Common myeloid progenitor, CD34-positive (primary cell): ENCODE measurements around the gene SHMT2.

Experiments
- CTCF ChIA-PET: fragments of 350-600 bp; sonication (Branson Sonifier 250); formaldehyde crosslinking; loops from one replicate; lab custom pipeline; 2021; ENCODE audit warnings: antibody characterized with exemption; lab: Charles Lee
- POLR2A ChIA-PET: fragments of 350-600 bp; sonication (Branson Sonifier 250); formaldehyde crosslinking; loops from one replicate; lab custom pipeline; 2021; ENCODE audit warnings: antibody characterized with exemption; lab: Charles Lee
- DNase-seq, 3 donors: peaks; one replicate each; pipeline versions ENCODE4 v3.0.0 to v3.0.0-alpha.2; 2013
- H3K27ac ChIP-seq, 2 experiments: 1 replicate in 1 of 2; 2 replicates in 1 of 2; pipeline ENCODE4 v1.7.0; 2013; ENCODE audit warnings: inconsistent platforms in 2 of 2, low read length in 2 of 2, mild to moderate bottlenecking in 2 of 2, low read depth in 1 of 2, moderate library complexity in 1 of 2; ENCODE audit not compliant: severe bottlenecking in 2 of 2, insufficient read depth in 1 of 2, poor library complexity in 1 of 2
- H3K27me3 ChIP-seq, 5 experiments: replicated peaks in 2 of 5; 1 replicate in 3 of 5; 2 replicates in 2 of 5; pipeline versions ENCODE4 v1.6.1 to v1.7.0; 2013; ENCODE audit warnings: low read length in 4 of 5, mild to moderate bottlenecking in 2 of 5, moderate library complexity in 2 of 5, inconsistent platforms in 1 of 5; ENCODE audit not compliant: insufficient read depth in 5 of 5, control insufficient read depth in 4 of 5
- H3K36me3 ChIP-seq, 4 experiments: 1 replicate in 2 of 4; 2 replicates in 2 of 4; pipeline versions ENCODE4 v1.6.1 to v1.7.0; 2013; ENCODE audit warnings: low read length in 3 of 4, control low read depth in 1 of 4, mild to moderate bottlenecking in 1 of 4; ENCODE audit not compliant: control insufficient read depth in 4 of 4, insufficient read depth in 4 of 4
- H3K4me1 ChIP-seq, 4 experiments: 1 replicate in 3 of 4; 2 replicates in 1 of 4; pipeline versions ENCODE4 v1.6.1 to v1.7.1; 2013; ENCODE audit warnings: low read length in 3 of 4, mild to moderate bottlenecking in 3 of 4, control low read depth in 1 of 4, inconsistent platforms in 1 of 4, moderate library complexity in 1 of 4; ENCODE audit not compliant: control insufficient read depth in 4 of 4, insufficient read depth in 4 of 4; ENCODE audit errors: control extremely low read depth in 1 of 4
- H3K4me3 ChIP-seq, 7 experiments: 1 replicate in 4 of 7; 2 replicates in 3 of 7; pipeline versions ENCODE4 v1.5.1 to v1.7.0; 2013; ENCODE audit warnings: mild to moderate bottlenecking in 7 of 7, low read length in 6 of 7, moderate library complexity in 6 of 7, inconsistent platforms in 2 of 7, low read depth in 2 of 7, control low read depth in 1 of 7; ENCODE audit not compliant: insufficient read depth in 4 of 7, control insufficient read depth in 1 of 7; ENCODE audit errors: extremely low read depth in 1 of 7
- H3K9me3 ChIP-seq, 5 experiments: 1 replicate in 4 of 5; 2 replicates in 1 of 5; pipeline versions ENCODE4 v1.6.1 to v1.7.1; 2013; ENCODE audit warnings: low read length in 4 of 5, mild to moderate bottlenecking in 2 of 5, inconsistent platforms in 1 of 5, low read depth in 1 of 5, moderate library complexity in 1 of 5; ENCODE audit not compliant: control insufficient read depth in 4 of 5, insufficient read depth in 2 of 5; ENCODE audit errors: control extremely low read depth in 1 of 5
- WGBS: methylation state at CpG from one replicate; pipeline ENCODE4 v1.1.5; 2013; ENCODE audit not compliant: insufficient coverage; 5-methylcytosine and 5-hydroxymethylcytosine counted together

SHMT2 gene

GRCh38 chr12:57201631-57202030 lies 27.9 kb upstream of the SHMT2 start:
- Histone ChIP-seq H3K27ac (no peak overlapping the region), H3K9me3 (no peaks in the 10 kb centered on the region), H3K4me3 (no peak overlapping the region), H3K27me3 (no peaks in the 10 kb centered on the region), H3K36me3 (no peaks in the 10 kb centered on the region), H3K4me1 (no peaks in the 10 kb centered on the region)
- WGBS, result 96% methylated on average over 16 of the region's 16 CpGs
- DNase-seq, result no peak
- ChIA-PET POLR2A (no interaction called here), CTCF (interaction anchor here (0.7 to 1.3 kb wide), 2 partner anchors 13 to 28 kb away, joined by 3 read pairs; partner anchors contain the start of gene SHMT2)

GRCh38 chr12:57202321-57202720 lies 27.2 kb upstream of the SHMT2 start:
- ChIA-PET CTCF (interaction anchor here (0.7 to 1.3 kb wide), 4 partner anchors 14 to 27 kb away, joined by 3 read pairs; partner anchors contain the start of gene SHMT2), POLR2A (no interaction called here)
- H3K27me3 ChIP-seq, result no peaks in the 10 kb centered on the region
- no peaks in the 10 kb centered on the region for H3K4me1 ChIP-seq
- H3K36me3 ChIP-seq, result no peaks in the 10 kb centered on the region
- no peak overlapping the region for H3K27ac ChIP-seq
- no peaks in the 10 kb centered on the region for H3K9me3 ChIP-seq
- WGBS, result 99% methylated on average over 19 of the region's 19 CpGs
- no peak overlapping the region for H3K4me3 ChIP-seq
- DNase-seq, result no peak

- Histone ChIP-seq H3K9me3 (no peaks in the 10 kb centered on the region), H3K4me3 (no peak overlapping the region), H3K36me3 (no peaks in the 10 kb centered on the region), H3K27ac (no peak overlapping the region), H3K4me1 (no peaks in the 10 kb centered on the region), H3K27me3 (no peaks in the 10 kb centered on the region)
- ChIA-PET CTCF (interaction anchor here (1.0 kb wide), 1 partner anchor 28 kb away, joined by 3 read pairs; no protein-coding TSS in a partner anchor), POLR2A (no interaction called here)
- DNase-seq, result no peak
- WGBS, result 96% methylated on average over 28 of the region's 28 CpGs
Measured at GRCh38 chr12:57203201-57203600, 26.3 kb upstream of the SHMT2 start.

- ChIA-PET CTCF (no interaction called here), POLR2A (no interaction called here)
- no peaks in the 10 kb centered on the region for H3K36me3 ChIP-seq
Measured at GRCh38 chr12:57203791-57204190, 25.7 kb upstream of the SHMT2 start.

GRCh38 chr12:57204454-57204853 lies 25.1 kb upstream of the SHMT2 start:
- POLR2A ChIA-PET, result no interaction called here
- Histone ChIP-seq H3K9me3 (no peaks in the 10 kb centered on the region), H3K27me3 (no peaks in the 10 kb centered on the region), H3K4me3 (no peak overlapping the region), H3K27ac (no peak overlapping the region), H3K36me3 (no peaks in the 10 kb centered on the region), H3K4me1 (no peaks in the 10 kb centered on the region)
- CTCF ChIA-PET, result no interaction called here
- 94% methylated on average over 10 of the region's 19 CpGs for WGBS
- DNase-seq, result no peak

More at GRCh38 chr12:57203791-57204190, 25.7 kb upstream of the SHMT2 start:
- Histone ChIP-seq H3K27ac (no peak overlapping the region), H3K4me1 (no peaks in the 10 kb centered on the region), H3K27me3 (no peaks in the 10 kb centered on the region), H3K9me3 (no peaks in the 10 kb centered on the region), H3K4me3 (no peak overlapping the region)
- 87% methylated on average over 11 of the region's 11 CpGs for WGBS
- no peak for DNase-seq

- POLR2A ChIA-PET, result no interaction called here
Measured at GRCh38 chr12:57205186-57205585, 24.3 kb upstream of the SHMT2 start.

GRCh38 chr12:57205931-57206330 lies 23.6 kb upstream of the SHMT2 start:
- no peak for DNase-seq
- Histone ChIP-seq H3K27me3 (no peaks in the 10 kb centered on the region), H3K4me3 (no peak overlapping the region), H3K27ac (no peak overlapping the region), H3K4me1 (no peaks in the 10 kb centered on the region), H3K9me3 (no peaks in the 10 kb centered on the region), H3K36me3 (no peaks in the 10 kb centered on the region)
- POLR2A ChIA-PET, result no interaction called here
- WGBS, result 94% methylated on average over 4 of the region's 7 CpGs
- CTCF ChIA-PET, result no interaction called here

More at GRCh38 chr12:57205186-57205585, 24.3 kb upstream of the SHMT2 start:
- Histone ChIP-seq H3K27ac (no peak overlapping the region), H3K4me3 (no peak overlapping the region), H3K4me1 (no peaks in the 10 kb centered on the region), H3K36me3 (no peaks in the 10 kb centered on the region), H3K9me3 (no peaks in the 10 kb centered on the region), H3K27me3 (no peaks in the 10 kb centered on the region)
- 99% methylated on average over 23 of the region's 26 CpGs for WGBS
- no peak for DNase-seq
- CTCF ChIA-PET, result no interaction called here
